Liver (tissue), 9 donors: ENCODE data around the gene SPTBN4. TPM values are rescaled to one million over a fixed set of nuclear protein-coding genes. Genes with fewer than 3 reads are reported as not detected.

Source experiments
- DNase-seq: peaks from one replicate; pipeline ENCODE4 v3.0.0-alpha.2; 2017; ENCODE audit warnings: low spot score
- H3K27ac ChIP-seq, 2 donors: one replicate each; pipeline ENCODE4 v1.7.0; 2013; ENCODE audit warnings: inconsistent platforms in 2 of 2, low read length in 2 of 2, control low read depth in 1 of 2, low read depth in 1 of 2, mild to moderate bottlenecking in 1 of 2
- H3K27me3 ChIP-seq, 4 donors: one replicate each; pipeline versions ENCODE4 v1.6.1 to v1.7.0; 2013; ENCODE audit warnings: low read length in 3 of 4, inconsistent platforms in 1 of 4, mild to moderate bottlenecking in 1 of 4, moderate library complexity in 1 of 4; ENCODE audit not compliant: control insufficient read depth in 4 of 4, insufficient read depth in 4 of 4
- H3K36me3 ChIP-seq, 4 donors: one replicate each; pipeline versions ENCODE4 v1.6.1 to v1.7.0; 2013; ENCODE audit warnings: low read length in 3 of 4, mild to moderate bottlenecking in 3 of 4, low read depth in 1 of 4, moderate library complexity in 1 of 4; ENCODE audit not compliant: control insufficient read depth in 4 of 4, insufficient read depth in 3 of 4
- H3K4me1 ChIP-seq, 4 donors: one replicate each; pipeline versions ENCODE4 v1.6.1 to v1.7.0; 2013; ENCODE audit warnings: low read length in 3 of 4, mild to moderate bottlenecking in 3 of 4, moderate library complexity in 1 of 4; ENCODE audit not compliant: control insufficient read depth in 4 of 4, insufficient read depth in 4 of 4
- H3K4me3 ChIP-seq, 3 donors: one replicate each; pipeline versions ENCODE4 v1.6.1 to v1.7.0; 2013; ENCODE audit warnings: low read length in 3 of 3, control low read depth in 1 of 3, low read depth in 1 of 3, mild to moderate bottlenecking in 1 of 3
- H3K9ac ChIP-seq, 2 donors: one replicate each; pipeline ENCODE4 v1.7.0; 2013; ENCODE audit warnings: low read length in 2 of 2, mild to moderate bottlenecking in 2 of 2, moderate library complexity in 2 of 2, control low read depth in 1 of 2, low read depth in 1 of 2
- H3K9me3 ChIP-seq, 4 donors: one replicate each; pipeline versions ENCODE4 v1.6.1 to v1.7.0; 2013; ENCODE audit warnings: low read length in 3 of 4; ENCODE audit not compliant: control insufficient read depth in 4 of 4
- EGR1 ChIP-seq, 2 donors: IDR thresholded peaks; 2 replicates each; pipeline ENCODE4 v1.6.1; 2016 to 2018; ENCODE audit warnings: antibody characterized with exemption in 2 of 2, low read depth in 2 of 2
- FOXA1 ChIP-seq: IDR thresholded peaks from 2 replicates; pipeline ENCODE4 v1.6.1; 2016; ENCODE audit warnings: antibody characterized with exemption
- FOXA2 ChIP-seq: IDR thresholded peaks from 2 replicates; pipeline ENCODE4 v1.6.1; 2016; ENCODE audit warnings: antibody characterized with exemption
- GABPA ChIP-seq, 2 donors: IDR thresholded peaks in 1 of 2; conservative IDR thresholded peaks in 1 of 2; 2 replicates each; pipeline ENCODE4 v1.6.1; 2016; ENCODE audit warnings: antibody characterized with exemption in 2 of 2, mild to moderate bottlenecking in 1 of 2, moderate library complexity in 1 of 2
- HNF4A ChIP-seq, 2 donors: conservative IDR thresholded peaks; 2 replicates each; pipeline ENCODE4 v1.6.1; 2016; ENCODE audit warnings: antibody characterized with exemption in 2 of 2, mild to moderate bottlenecking in 2 of 2
- HNF4G ChIP-seq: IDR thresholded peaks from 2 replicates; pipeline ENCODE4 v1.6.1; 2016; ENCODE audit warnings: antibody characterized with exemption
- JUND ChIP-seq, 2 donors: IDR thresholded peaks; 2 replicates each; pipeline ENCODE4 v1.6.1; 2016; ENCODE audit warnings: antibody characterized with exemption in 2 of 2
- NR2F2 ChIP-seq: IDR thresholded peaks from 2 replicates; pipeline ENCODE4 v1.6.1; 2016; ENCODE audit warnings: antibody characterized with exemption
- RAD21 ChIP-seq, 2 donors: IDR thresholded peaks; 2 replicates each; pipeline ENCODE4 v1.6.1; 2016; ENCODE audit warnings: antibody characterized with exemption in 2 of 2, mild to moderate bottlenecking in 2 of 2
- TAF1 ChIP-seq: conservative IDR thresholded peaks from 2 replicates; pipeline ENCODE4 v1.6.1; 2016; ENCODE audit warnings: antibody characterized with exemption, mild to moderate bottlenecking
- YY1 ChIP-seq: IDR thresholded peaks from 2 replicates; pipeline ENCODE4 v1.6.1; 2016; ENCODE audit warnings: antibody characterized with exemption, mild to moderate bottlenecking
- WGBS: extraction: QIAGEN DNeasy Blood & Tissue Kit; methylation state at CpG from one replicate; pipeline ENCODE4 v1.1.7; 2013; 5-methylcytosine and 5-hydroxymethylcytosine counted together
- polyA plus RNA-seq, 2 donors: library from polyadenylated mRNA; stranded (reverse) in 1 of 2; unstranded in 1 of 2; fragments of 200-250 nt in 1 of 2; fragments of >200 nt in 1 of 2; fragmentation: Nextera tagmentation in 1 of 2; extraction: Ambion mirVana in 1 of 2; gene quantifications; one replicate each; pipeline versions ENCODE4 v1.2.1 to v1.2.3, GENCODE V29; 2013 to 2015
- total RNA-seq, 2 donors: library from RNA; depleted of rRNA; stranded (reverse); fragments of >200 nt; gene quantifications; one replicate each; pipeline ENCODE4 v1.2.3, GENCODE V29; 2014
- TF ChIP-seq, protein P1 (sequence below): IDR thresholded peaks from 2 replicates; pipeline ENCODE4 v1.6.1; 2016; ENCODE audit warnings: antibody characterized with exemption
- TF ChIP-seq, protein P2 (sequence below): IDR thresholded peaks from 2 replicates; pipeline ENCODE4 v1.6.1; 2016; ENCODE audit warnings: antibody characterized with exemption, mild to moderate bottlenecking
- donor health status: healthy.
- donor health status: healthy.
- donor health status: healthy.
- donor health status: healthy.
- donor health status: healthy.

SPTBN4 gene
- total and polyA plus RNA-seq, 4 donors = 0.13 to 1.1 (median 0.62) TPM

DNA sequence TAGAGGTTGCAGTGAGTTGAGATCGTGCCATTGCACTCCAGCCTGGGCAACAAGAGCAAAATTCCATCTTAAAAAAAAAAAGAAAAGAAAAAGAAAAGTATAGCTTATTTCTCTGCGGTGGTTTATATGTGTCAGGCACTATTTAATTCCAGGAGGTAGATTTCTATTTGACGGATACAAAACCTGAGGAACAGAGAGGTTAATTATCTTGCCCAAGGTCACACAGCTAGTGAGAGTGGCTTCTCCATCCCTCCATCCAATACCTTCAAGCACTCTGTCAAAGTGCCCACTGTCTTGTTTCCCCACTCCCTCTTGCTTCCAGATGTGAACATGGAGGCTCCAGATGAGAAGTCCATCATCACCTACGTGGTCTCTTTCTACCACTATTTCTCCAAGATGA lies 34.8 kb downstream of the SPTBN4 start:
- WGBS = 86% methylated on average over 4 of the region's 4 CpGs
- Histone ChIP-seq H3K4me3 (no peak overlapping the region), H3K9ac (no peak overlapping the region), H3K27me3 (no peaks in the 10 kb centered on the region), H3K27ac (no peak overlapping the region), H3K4me1 (no peaks in the 10 kb centered on the region), H3K9me3 (no peaks in the 10 kb centered on the region), H3K36me3 (no peaks in the 10 kb centered on the region)
- no peak for DNase-seq
- TF ChIP-seq HNF4A (conservative IDR thresholded peaks at IDR 0.05) = no peak
- TF ChIP-seq GABPA (IDR thresholded peaks at IDR 0.05 in 1 of 2, conservative IDR thresholded peaks at IDR 0.05 in 1 of 2) = no peak

DNA sequence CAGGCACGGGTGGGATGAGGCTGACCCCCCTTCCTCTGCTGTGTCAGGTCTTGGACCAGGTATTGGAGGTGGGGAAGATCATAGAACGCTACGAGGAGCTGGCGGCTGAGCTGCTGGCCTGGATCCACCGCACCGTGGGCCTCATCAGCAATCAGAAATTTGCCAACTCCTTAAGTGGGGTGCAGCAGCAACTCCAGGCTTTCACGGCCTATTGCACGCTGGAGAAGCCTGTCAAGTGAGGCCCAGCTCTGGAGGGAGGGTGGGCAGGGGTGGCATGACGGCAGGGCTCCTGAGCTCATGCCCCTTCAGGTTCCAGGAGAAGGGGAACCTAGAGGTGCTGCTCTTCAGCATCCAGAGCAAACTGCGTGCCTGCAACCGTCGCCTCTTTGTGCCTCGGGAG lies 35.3 kb downstream of the SPTBN4 start:
- no peaks in the 10 kb centered on the region for H3K27me3 ChIP-seq
- no peak overlapping the region for H3K27ac ChIP-seq
- no peak overlapping the region for H3K9ac ChIP-seq
- no peak overlapping the region for H3K4me3 ChIP-seq
- 84% methylated on average over 13 of the region's 13 CpGs for WGBS
- DNase-seq = no peak
- H3K4me1 ChIP-seq = no peaks in the 10 kb centered on the region
- TF ChIP-seq NR2F2 = no peak
- TF ChIP-seq, protein P1, sequence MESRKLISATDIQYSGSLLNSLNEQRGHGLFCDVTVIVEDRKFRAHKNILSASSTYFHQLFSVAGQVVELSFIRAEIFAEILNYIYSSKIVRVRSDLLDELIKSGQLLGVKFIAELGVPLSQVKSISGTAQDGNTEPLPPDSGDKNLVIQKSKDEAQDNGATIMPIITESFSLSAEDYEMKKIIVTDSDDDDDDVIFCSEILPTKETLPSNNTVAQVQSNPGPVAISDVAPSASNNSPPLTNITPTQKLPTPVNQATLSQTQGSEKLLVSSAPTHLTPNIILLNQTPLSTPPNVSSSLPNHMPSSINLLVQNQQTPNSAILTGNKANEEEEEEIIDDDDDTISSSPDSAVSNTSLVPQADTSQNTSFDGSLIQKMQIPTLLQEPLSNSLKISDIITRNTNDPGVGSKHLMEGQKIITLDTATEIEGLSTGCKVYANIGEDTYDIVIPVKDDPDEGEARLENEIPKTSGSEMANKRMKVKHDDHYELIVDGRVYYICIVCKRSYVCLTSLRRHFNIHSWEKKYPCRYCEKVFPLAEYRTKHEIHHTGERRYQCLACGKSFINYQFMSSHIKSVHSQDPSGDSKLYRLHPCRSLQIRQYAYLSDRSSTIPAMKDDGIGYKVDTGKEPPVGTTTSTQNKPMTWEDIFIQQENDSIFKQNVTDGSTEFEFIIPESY = no peak
- H3K36me3 ChIP-seq = no peaks in the 10 kb centered on the region
- no peaks in the 10 kb centered on the region for H3K9me3 ChIP-seq

DNA sequence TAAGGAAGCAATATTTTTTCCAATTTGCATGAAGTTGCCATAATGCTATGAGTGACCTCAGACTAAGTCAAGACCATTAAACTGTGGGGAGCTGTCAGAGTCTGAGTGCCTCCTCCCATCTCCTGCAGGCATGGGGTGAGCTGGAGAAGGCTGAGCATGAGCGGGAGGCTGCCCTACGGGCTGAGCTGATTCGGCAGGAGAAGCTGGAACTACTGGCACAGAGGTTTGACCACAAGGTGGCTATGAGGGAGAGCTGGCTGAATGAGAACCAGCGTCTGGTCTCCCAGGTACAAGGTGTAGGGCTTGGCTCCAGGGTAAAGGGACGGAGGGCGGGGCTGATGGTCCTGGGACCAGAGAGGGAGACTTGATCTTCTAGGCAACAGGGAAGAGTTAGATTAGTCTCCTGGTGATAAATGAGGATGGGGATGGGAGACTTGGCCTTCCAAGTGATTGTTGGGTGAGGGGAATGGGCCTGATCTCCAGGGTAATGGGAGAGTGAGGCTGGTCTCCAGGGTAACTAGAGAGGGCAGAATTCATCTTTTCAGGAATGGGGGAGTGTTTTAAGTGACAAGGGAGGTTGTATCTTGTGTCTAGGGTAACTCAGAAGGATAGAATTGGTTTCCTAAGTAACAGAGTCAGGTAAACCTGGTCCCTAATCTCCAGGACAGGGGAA lies 36.0 kb downstream of the SPTBN4 start:
- H3K9ac ChIP-seq = no peak overlapping the region
- no peak overlapping the region for H3K27ac ChIP-seq
- H3K36me3 ChIP-seq = no peaks in the 10 kb centered on the region
- no peak overlapping the region for H3K4me3 ChIP-seq
- no peak for DNase-seq
- WGBS = 61% methylated on average over 6 of the region's 6 CpGs
- H3K27me3 ChIP-seq = no peaks in the 10 kb centered on the region
- TF ChIP-seq GABPA (IDR thresholded peaks at IDR 0.05 in 1 of 2, conservative IDR thresholded peaks at IDR 0.05 in 1 of 2) = no peak
- no peak for TF ChIP-seq FOXA1
- no peaks in the 10 kb centered on the region for H3K4me1 ChIP-seq
- no peaks in the 10 kb centered on the region for H3K9me3 ChIP-seq

DNA sequence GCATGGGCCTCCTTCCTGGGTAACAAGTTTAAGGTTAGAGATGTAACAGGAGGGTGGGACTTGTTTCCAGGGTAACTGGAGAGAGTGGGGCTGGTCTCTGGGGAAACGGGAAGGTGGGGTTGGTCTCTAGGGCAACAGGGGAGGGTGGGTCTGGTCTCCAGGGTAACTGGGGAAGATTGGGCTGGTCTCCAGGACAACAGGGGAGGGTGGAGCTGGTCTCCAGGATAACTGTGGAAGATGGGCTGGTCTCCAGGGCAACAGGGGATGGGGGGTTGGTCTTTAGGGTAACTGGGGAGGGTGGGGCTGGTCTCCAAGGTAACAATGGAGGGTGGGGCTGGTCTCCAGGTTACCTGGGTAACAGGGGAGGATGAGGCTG lies 36.5 kb downstream of the SPTBN4 start:
- no peak for DNase-seq
- 65% methylated on average over 1 of the region's 1 CpG for WGBS
- H3K27me3 ChIP-seq = no peaks in the 10 kb centered on the region
- TF ChIP-seq JUND (IDR thresholded peaks at IDR 0.05) = no peak
- no peak for TF ChIP-seq FOXA1
- no peak for TF ChIP-seq FOXA2
- no peak for TF ChIP-seq GABPA (IDR thresholded peaks at IDR 0.05 in 1 of 2, conservative IDR thresholded peaks at IDR 0.05 in 1 of 2)
- TF ChIP-seq TAF1 = no peak
- TF ChIP-seq RAD21 (IDR thresholded peaks at IDR 0.05) = no peak
- no peak for TF ChIP-seq HNF4A (conservative IDR thresholded peaks at IDR 0.05)
- TF ChIP-seq HNF4G = no peak
- TF ChIP-seq YY1 = no peak
- no peak for TF ChIP-seq NR2F2
- TF ChIP-seq EGR1 (IDR thresholded peaks at IDR 0.05; ENCODE audit: low read depth in 2 of 2) = no peak
- TF ChIP-seq, protein P2, sequence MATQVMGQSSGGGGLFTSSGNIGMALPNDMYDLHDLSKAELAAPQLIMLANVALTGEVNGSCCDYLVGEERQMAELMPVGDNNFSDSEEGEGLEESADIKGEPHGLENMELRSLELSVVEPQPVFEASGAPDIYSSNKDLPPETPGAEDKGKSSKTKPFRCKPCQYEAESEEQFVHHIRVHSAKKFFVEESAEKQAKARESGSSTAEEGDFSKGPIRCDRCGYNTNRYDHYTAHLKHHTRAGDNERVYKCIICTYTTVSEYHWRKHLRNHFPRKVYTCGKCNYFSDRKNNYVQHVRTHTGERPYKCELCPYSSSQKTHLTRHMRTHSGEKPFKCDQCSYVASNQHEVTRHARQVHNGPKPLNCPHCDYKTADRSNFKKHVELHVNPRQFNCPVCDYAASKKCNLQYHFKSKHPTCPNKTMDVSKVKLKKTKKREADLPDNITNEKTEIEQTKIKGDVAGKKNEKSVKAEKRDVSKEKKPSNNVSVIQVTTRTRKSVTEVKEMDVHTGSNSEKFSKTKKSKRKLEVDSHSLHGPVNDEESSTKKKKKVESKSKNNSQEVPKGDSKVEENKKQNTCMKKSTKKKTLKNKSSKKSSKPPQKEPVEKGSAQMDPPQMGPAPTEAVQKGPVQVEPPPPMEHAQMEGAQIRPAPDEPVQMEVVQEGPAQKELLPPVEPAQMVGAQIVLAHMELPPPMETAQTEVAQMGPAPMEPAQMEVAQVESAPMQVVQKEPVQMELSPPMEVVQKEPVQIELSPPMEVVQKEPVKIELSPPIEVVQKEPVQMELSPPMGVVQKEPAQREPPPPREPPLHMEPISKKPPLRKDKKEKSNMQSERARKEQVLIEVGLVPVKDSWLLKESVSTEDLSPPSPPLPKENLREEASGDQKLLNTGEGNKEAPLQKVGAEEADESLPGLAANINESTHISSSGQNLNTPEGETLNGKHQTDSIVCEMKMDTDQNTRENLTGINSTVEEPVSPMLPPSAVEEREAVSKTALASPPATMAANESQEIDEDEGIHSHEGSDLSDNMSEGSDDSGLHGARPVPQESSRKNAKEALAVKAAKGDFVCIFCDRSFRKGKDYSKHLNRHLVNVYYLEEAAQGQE = no peak
- no peaks in the 10 kb centered on the region for H3K36me3 ChIP-seq
- H3K9me3 ChIP-seq = no peaks in the 10 kb centered on the region
- no peak overlapping the region for H3K9ac ChIP-seq
- no peak overlapping the region for H3K4me3 ChIP-seq
- no peak overlapping the region for H3K27ac ChIP-seq
- H3K4me1 ChIP-seq = no peaks in the 10 kb centered on the region
